Astrocyte (in vitro differentiated cells and primary cell): Measurements from ENCODE around the gene SUN2.

Source experiments
- EZH2 ChIP-seq: IDR thresholded peaks from 2 replicates; pipeline ENCODE4 v1.6.1; 2012; ENCODE audit warnings: mild to moderate bottlenecking, low read length, inconsistent platforms; ENCODE audit not compliant: insufficient read depth
- TF ChIP-seq, protein P1 (sequence below): IDR thresholded peaks from 2 replicates; pipeline ENCODE4 v1.5.1; 2011; ENCODE audit warnings: low read depth, mild to moderate bottlenecking, inconsistent platforms, low read length, moderate library complexity; ENCODE audit not compliant: insufficient read depth

DNA sequence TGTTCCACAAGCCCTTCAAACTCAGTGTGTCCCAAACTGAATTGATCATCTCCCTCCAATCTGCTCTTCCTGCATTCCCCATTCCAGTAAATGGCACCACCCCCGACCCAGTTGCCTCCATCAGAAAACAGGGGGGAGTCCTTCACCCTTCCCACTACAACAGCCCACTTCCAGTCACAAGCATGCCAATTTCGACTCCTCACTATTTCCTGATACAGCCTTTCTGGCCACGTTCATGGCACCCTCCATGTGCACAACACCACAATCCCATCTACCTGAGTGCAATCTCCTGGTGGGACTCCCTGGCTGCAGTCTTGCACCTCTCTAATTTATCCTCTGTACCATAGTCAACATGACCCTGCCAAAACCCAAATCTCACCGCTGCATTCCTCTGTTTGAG lies 39.8 kb upstream of the SUN2 start:
- no peak for TF ChIP-seq EZH2
- TF ChIP-seq, protein P1, sequence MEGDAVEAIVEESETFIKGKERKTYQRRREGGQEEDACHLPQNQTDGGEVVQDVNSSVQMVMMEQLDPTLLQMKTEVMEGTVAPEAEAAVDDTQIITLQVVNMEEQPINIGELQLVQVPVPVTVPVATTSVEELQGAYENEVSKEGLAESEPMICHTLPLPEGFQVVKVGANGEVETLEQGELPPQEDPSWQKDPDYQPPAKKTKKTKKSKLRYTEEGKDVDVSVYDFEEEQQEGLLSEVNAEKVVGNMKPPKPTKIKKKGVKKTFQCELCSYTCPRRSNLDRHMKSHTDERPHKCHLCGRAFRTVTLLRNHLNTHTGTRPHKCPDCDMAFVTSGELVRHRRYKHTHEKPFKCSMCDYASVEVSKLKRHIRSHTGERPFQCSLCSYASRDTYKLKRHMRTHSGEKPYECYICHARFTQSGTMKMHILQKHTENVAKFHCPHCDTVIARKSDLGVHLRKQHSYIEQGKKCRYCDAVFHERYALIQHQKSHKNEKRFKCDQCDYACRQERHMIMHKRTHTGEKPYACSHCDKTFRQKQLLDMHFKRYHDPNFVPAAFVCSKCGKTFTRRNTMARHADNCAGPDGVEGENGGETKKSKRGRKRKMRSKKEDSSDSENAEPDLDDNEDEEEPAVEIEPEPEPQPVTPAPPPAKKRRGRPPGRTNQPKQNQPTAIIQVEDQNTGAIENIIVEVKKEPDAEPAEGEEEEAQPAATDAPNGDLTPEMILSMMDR, result no peak
